Stimulated activated CD8-positive, alpha-beta memory T cell treated with anti-CD3 and anti-CD28 coated beads, Interleukin-12 subunit alpha, Interleukin-12 subunit beta, amount 100 ng/mL, for 24 hours (primary cell): Measurements from ENCODE around the gene AGR2.
A peak's percentile ranks its signal among the peaks of the same experiment; 100 is the strongest.
"Not testable (repeated sequence)": the region's sequence is repeated elsewhere in the genome, so short reads cannot be mapped to it uniquely, and the experiment has no call there.

ENCODE experiments used
- DNase-seq: peaks from one replicate; pipeline ENCODE4 v3.0.0-alpha.2; 2020; ENCODE audit errors: extremely low read depth

The AGR2 gene

GRCh38 chr7:16773884-16774283 is 30.9 kb downstream of the AGR2 start:
- no peak for DNase-seq

GRCh38 chr7:16773326-16773725 is 31.5 kb downstream of the AGR2 start:
- no peak for DNase-seq

- no peak for DNase-seq
Observed at GRCh38 chr7:16770657-16771329, 34.0 kb downstream of the AGR2 start.

- not testable (repeated sequence) for DNase-seq
Observed at GRCh38 chr7:16769994-16770393, 34.8 kb downstream of the AGR2 start.

GRCh38 chr7:16765436-16765859 is 39.4 kb downstream of the AGR2 start:
- no peak for DNase-seq

GRCh38 chr7:16764942-16765341 is 39.9 kb downstream of the AGR2 start:
- no peak for DNase-seq

GRCh38 chr7:16762177-16762576 is 42.6 kb downstream of the AGR2 start:
- DNase-seq: no peak

- DNase-seq: no peak
Observed at GRCh38 chr7:16759840-16760239, 45.0 kb downstream of the AGR2 start.

- DNase-seq: no peak
Observed at GRCh38 chr7:16758631-16759611, 45.9 kb downstream of the AGR2 start.

GRCh38 chr7:16758036-16758435 is 46.8 kb downstream of the AGR2 start:
- no peak for DNase-seq

GRCh38 chr7:16755397-16755796 is 49.4 kb downstream of the AGR2 start:
- DNase-seq: no peak

- DNase-seq: no peak
Observed at GRCh38 chr7:16754856-16755317, 49.9 kb downstream of the AGR2 start.

- DNase-seq: no peak
Observed at GRCh38 chr7:16753932-16754855, 50.6 kb downstream of the AGR2 start.

- peak; percentile 15 for DNase-seq
Observed at GRCh38 chr7:16753102-16753931, 51.5 kb downstream of the AGR2 start, which contains the start of gene TSPAN13. TSPAN13 (plus strand) TSS chr7:16753755; CDS start chr7:16753968, 213 bp downstream.

GRCh38 chr7:16747102-16747501 is 57.7 kb downstream of the AGR2 start:
- DNase-seq: no peak

- no peak for DNase-seq
Observed at GRCh38 chr7:16745645-16746044, 59.2 kb downstream of the AGR2 start.

- DNase-seq: no peak
Observed at GRCh38 chr7:16744518-16745250, 60.1 kb downstream of the AGR2 start.

- DNase-seq: no peak
Observed at GRCh38 chr7:16743236-16743635, 61.6 kb downstream of the AGR2 start.

GRCh38 chr7:16742547-16742946 is 62.3 kb downstream of the AGR2 start:
- no peak for DNase-seq
